Measurements from ENCODE around the gene GPR26.
"Not testable (repeated sequence)": the region's sequence is repeated elsewhere in the genome, so short reads cannot be mapped to it uniquely, and the experiment has no call there.

GPR26 gene

DNA sequence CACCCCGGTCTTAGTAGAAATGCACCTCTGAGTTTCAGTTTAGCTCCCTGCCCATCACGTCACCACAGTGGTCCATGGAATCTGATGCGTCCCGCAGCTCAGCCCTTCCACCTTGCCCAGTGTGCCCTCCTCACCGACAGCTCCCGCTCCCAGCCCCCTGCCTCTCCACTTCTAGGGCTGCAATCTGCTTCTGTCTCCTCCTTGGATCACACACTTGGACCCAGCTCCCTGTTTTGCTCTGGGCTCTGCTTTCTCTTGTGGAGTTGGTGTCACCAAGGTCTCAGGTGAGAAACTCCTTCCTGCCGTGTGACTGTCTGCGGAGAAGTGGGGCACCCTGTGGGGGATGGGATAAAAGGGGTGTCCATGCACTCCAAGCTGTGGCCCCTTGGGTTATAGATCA lies 37.9 kb downstream of the GPR26 start:
- DNase-seq (ENCODE audit: insufficient read length, low spot score) (no peak), FAIRE-seq (no peak)

DNA sequence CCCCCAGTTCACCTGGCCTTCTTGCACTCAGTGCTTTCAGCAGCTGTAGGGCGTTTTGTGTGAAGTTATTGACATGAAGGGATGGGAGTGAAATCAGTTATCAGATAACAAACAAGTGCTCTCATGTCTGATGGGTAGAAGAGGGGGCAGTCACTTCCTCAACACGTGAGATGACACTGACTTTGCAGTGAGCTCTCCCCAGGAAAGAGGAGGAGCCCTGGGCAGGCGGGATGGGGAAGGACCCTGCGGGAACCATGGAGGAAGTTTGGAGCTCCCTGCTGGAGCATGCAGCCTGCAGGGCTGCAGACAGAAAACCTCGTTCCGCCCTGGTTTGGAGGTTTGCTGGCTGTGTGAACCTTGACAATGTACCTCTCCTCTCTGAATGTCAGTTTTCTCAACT lies 38.7 kb downstream of the GPR26 start:
- DNase-seq (ENCODE audit: insufficient read length, low spot score) (no peak), FAIRE-seq (no peak)

DNA sequence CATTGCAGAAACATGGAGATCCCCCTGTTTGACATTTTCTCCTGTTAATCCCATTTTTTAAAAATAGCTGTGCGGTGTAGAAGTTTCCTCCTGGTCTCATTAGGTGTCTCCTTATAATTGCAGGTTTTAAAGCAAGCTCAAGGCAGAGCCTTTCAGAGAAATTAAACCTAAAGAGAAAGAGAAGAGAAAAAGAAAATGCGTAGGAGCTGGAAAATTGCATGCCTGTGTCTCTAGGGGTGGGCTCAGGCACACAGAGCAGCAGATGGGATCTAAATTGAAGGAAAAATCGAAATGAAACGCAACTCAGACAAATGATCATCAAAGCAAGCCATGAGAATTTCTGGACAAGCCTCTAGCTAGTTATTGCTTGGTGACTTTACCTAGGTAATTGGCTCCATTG lies 40.1 kb downstream of the GPR26 start:
- FAIRE-seq: no peak
- no peak for DNase-seq (ENCODE audit: insufficient read length, low spot score)

DNA sequence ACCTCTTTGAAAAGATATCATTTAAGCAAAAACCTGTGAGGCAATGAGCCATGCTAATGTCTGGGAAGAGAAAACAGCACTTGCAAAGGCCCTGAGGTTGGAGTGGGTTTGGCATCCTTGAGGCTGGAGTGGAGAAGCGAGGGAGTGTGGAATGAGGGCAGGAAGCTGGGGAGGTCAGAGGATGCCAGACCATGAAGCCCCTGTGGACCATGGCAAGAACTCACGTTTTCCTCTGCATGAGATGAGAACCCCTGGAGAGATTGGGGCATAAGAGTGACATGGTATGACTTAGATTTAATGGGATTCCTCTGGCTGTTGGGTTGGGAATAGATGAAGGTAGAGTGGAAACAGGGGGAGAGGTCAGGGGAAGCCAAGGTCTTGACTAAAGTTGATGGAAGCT lies 49.4 kb downstream of the GPR26 start:
- FAIRE-seq: no peak
- no peak for DNase-seq (ENCODE audit: insufficient read length, low spot score)

DNA sequence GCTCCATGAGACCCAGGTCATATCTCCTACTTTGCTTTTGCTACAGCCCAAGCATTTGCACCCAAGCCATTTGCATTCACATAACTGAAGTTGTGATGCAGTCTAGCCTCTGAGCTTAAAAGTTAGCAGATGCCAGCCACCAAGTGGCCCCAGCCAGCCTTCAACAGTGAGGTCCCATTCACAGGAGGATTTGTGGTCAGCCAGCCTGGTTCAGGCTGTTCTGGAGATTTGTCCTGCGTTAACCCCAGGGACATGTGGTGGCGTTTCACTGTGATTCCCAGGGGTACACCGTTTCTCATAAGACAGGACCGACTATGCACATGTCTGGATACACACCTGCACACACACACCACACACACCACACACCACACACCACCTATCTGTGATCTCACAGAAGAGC lies 51.2 kb downstream of the GPR26 start:
- DNase-seq (ENCODE audit: insufficient read length, low spot score) (no peak), FAIRE-seq (no peak)

DNA sequence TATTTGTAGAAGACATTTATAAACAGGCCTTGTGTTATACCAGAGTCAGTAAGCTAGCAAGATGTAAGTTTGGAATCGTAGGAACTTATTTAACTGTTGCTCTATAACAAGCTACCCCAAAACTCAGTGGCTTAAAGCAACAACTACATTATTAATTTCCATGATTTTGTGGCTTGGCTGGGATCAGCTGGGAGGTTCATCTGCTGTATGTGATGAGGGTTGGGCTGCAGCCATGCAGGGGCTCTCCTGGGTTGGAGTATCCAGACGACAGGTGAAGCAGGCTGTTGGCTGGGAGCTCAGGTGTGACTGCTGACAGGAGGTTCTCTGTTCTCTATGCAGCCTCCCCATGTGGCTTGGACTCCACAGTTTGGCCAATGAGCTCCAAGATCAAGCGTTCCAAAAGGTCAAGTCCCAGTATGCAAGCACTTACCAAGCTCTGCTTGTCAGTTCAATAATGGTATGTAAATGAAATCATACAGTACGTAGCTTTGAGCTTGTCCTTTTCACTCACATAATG lies 52.4 kb downstream of the GPR26 start:
- FAIRE-seq (no peak), DNase-seq (ENCODE audit: insufficient read length, low spot score) (no peak)

DNA sequence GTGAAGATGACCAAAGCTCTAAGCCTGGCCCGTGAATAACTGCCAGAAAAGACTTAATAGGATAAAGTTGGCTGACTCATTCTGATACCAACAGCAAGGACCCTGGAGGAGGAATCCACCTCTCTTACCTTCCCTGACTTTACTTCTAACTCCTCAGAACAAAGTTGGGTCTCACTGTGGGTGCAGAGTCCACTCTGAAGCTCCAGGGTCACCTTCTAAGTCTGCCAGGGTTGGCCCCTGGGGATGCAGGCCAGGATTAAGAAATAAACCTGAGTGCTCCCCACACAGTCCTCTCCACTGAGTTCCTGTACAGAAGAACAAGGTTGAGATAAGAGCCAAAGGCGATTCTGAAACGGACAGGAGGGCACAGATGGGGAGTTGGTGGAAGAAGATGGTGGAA lies 54.4 kb downstream of the GPR26 start:
- DNase-seq (ENCODE audit: insufficient read length, low spot score) (no peak), FAIRE-seq (no peak)

DNA sequence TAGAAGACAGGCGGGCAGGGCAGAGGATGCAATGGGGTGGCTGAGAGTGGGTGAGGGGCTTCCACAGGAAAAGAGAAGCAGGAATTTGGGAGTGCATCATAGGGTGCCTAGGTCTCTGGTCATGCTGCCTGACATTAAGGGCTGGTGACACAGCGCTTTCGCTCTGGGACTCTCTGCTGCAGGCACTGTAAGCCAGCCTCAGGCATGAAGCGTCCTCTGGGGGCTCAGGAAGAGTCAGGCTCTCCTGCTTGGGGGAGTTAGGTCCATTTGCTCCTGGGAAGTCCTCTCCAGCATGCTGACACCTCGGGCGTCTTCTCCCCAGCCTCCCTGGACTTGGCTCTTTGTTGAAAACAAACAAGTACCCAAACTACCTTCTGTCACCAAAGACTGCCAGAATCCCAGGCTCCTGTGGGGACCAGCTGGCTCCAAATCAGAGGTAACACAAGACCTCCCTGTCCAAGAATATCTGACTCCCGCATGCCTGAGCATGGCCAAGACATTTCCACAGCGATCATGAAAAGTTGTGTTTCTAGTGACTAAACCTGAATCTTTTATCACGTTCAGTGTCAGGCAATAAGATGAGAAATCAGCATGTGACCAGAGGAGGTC lies 55.4 kb downstream of the GPR26 start:
- FAIRE-seq (no peak), DNase-seq (ENCODE audit: insufficient read length, low spot score) (no peak)

DNA sequence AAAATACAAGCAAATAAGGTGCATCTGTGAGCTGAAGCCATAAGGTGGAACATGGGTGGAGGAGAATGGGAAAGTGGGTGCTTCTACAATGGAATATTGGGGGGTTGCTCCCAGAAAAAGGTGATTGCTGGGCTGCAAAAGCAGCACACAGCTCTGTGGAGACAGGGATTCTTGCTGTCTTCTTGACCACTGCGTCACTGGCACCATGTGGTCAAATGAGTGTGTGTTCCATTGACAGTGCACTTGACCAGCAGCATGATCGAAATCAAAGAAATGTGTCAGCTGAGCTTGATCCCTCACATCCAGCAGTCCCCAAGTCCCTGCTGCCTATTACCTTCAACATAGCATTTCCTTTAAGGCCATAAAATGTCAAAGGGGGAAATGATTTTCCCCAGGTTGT lies 56.2 kb downstream of the GPR26 start:
- DNase-seq (ENCODE audit: insufficient read length, low spot score): no peak
- no peak for FAIRE-seq

DNA sequence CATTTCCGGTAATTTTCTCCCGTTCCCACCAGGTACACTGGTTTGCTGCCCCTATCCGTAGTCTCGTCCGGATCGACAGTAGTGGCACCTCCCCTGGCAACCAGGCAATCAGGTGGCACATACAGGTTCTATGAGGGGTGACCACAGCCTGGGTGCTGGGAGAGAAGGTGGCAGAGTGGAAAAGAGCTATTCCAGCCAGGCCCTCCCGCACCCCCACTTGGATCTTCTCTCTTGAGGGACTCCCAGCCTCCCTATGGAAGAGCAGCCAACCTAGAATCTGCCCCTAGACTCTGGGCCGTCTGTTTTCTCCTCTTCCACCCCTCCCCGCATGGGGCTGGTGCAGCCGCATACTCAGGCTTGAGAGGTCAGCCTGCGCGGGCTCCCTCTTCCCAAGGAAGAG lies 58.6 kb downstream of the GPR26 start:
- FAIRE-seq (no peak), DNase-seq (ENCODE audit: insufficient read length, low spot score) (no peak)

DNA sequence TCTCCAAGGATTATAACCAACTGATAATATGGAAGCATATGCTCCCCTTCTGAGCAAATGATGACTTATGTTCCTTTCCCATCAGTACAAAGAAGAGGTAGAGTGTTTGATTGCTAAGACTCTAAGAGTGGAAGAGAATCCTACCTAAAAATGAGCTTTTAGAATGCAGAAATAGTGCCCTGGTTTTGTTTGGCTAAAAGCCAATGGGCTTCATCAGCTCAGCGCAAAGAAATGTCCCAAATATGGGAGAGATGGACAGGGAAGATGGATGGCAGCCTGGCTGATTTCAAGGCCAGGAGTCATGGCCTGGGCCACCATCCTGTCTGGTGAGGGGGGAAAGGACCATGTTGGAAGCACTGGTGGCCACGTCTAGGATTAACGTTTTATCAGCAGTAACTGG lies 60.2 kb downstream of the GPR26 start:
- DNase-seq (ENCODE audit: insufficient read length, low spot score) (no peak), FAIRE-seq (no peak)

DNA sequence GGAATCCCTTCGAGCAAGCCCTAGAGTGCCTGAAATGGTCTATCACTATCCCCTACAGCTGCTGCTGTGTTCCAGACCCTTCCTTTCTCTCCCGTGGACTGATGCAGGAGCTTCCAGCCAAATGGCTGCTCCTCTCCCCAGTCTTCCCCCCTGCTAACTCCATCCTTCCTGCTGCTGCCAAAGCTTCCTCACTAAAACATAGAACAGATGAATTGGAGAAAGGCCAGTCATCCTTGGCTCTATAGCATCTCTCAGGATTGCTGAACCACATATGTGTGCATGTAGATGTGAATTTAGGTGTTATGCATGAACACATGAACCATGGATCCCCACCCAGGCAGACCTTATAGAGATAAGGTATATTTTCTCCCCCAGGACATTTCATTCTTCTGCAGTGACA lies 60.7 kb downstream of the GPR26 start:
- no peak for DNase-seq (ENCODE audit: insufficient read length, low spot score)
- FAIRE-seq: no peak

DNA sequence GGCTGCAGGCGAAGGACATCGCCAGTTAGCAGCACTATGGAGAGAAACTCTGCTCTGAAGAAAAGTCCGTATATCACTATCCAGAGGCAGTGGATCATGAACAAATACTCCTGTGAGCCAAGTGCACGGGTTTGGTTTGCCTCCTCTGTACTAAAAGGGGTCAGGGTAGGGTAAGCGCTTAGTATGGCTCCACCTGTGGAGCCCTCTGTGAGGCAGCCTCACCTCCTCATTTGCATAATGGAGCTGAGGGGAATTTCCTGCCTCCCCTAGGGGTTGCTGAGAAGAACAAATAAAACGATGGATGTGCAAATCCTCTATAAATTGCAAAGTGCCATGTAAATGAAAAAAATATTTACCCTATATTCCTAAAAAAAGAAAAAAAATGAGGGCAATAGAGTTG lies 63.4 kb downstream of the GPR26 start:
- FAIRE-seq: no peak

DNA sequence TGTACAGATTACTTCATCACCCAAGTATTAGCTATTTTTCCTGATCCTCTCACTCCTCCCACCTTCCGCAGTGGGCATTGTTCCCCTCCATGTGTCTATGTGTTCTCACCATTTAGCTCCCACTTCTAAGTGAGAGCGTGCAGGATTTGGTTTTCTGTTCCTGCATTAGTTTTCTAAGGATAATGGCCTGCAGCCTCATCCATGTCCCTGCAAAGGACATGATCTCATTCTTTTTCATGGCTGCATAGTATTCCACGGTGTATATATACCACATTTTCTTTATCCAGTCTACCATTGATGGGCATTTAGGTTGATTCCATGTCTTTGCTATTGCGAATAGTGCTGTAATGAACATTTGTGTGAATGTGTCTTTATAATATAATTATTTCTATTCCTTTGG lies 70.8 kb downstream of the GPR26 start:
- not testable (repeated sequence) for DNase-seq (ENCODE audit: insufficient read length, low spot score); FAIRE-seq

More for the DNA sequence above, 63.4 kb downstream of the GPR26 start:
- DNase-seq (ENCODE audit: insufficient read length, low spot score): no peak

DNA sequence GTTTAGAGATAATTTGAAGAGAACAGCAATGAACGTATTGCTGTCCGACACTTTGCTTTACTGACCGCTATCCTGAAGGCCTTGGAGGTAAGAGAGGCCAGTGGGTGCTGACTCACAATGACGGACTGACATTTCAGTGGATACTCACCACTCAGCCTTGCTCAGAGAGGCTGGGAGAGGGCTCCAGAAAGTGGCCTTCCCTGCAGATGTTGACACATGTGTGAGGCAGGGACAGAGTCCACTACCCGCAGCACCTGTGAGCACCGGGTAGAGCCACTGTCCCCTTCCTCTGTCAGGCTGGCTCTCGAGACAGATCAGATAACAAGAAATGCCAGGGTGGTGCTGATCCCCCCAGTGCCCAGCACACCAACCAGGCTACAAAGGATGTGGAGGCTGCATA lies 75.0 kb downstream of the GPR26 start:
- FAIRE-seq (no peak), DNase-seq (ENCODE audit: insufficient read length, low spot score) (no peak)

DNA sequence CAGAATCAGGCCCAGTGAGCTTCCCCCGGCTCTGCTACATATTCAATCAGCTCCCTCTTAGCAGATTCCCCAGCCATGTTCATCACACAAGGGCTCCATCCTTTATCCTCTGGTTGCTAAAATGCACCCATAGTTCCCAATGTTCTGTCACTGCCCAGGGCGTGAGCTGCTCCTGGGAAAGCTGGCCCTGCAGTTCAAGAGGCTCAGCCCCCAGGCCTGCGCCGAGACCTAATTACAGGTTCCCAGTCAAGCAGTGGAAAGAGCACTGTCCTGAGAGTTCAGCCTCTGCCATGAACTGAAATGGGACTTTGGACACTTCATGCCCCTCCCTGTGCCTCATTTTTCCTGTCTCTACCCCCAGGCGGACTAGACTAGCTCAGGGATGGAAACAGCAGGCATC lies 75.6 kb downstream of the GPR26 start:
- FAIRE-seq: no peak

DNA sequence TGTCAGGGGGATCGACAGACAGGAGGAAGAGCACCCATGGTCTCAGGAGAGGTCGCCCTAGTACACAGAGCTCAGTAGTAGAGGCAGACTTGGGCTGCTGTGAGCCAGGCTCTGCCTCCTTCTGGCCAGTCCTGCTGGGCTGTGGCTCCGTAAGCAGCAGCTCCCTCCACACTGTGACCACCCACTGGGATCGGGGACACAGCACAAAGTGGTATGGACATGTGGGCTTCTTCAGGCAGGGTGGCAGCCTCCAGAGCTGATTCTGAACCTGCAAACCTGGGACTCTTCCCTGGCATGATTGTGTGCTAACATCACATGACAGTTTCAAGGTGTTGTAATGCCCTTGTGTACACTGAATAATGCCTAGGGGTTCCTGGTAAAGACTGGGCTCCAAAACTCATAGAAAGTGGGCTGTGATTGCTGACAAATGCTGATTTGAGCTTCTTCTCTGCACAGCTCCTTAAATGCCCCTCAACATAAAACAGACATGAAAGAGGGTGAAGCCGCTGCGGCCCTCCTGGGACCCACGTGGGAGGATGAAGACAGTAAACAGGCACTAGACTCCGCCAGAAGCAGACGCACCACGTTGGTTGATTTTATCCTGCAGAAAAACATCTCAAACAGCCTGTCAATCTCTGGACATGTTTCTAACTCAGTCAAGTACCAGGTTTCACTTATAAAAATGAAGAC lies 76.7 kb downstream of the GPR26 start:
- no peak for FAIRE-seq
- no peak for DNase-seq (ENCODE audit: insufficient read length, low spot score)

More for the DNA sequence above, 75.6 kb downstream of the GPR26 start:
- DNase-seq (ENCODE audit: insufficient read length, low spot score): no peak

DNA sequence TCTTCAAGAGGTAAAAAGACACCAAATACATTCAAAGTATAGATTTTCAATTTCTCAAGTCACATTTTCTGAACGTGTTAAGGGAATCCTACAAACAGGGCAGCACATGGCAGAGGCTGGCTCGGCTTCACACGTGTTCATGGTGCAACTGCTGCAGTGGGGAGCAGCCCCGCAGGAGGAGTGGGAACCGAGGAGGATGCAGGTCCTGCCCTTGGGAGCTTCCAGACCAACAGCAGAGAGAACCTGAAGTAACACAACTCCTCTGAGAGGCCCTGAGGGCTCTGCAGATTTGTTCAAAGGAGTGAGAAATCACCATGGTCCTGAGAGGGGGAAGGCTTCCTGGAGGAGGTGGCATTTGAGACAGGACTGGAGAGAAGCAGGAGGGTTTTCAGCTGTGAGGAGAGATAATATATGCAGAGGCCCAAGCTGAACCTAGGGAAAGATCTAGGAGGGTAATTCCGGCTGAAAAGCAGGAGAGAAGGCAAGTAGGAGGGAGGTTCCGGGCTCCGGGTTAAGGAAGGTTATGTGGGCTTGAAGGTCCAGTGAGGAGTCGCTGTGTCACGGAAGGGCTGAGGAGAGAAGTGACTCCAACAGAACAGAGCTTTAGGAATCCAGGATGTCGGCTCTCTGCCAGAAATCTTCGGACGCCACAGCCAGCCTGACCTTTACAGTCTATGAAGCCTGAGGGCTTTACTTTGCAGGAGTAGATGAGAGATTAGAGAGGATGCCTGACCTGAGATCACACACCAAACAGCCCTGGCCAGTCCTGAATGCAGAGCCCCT lies 77.5 kb downstream of the GPR26 start:
- FAIRE-seq (no peak), DNase-seq (ENCODE audit: insufficient read length, low spot score) (no peak)

DNA sequence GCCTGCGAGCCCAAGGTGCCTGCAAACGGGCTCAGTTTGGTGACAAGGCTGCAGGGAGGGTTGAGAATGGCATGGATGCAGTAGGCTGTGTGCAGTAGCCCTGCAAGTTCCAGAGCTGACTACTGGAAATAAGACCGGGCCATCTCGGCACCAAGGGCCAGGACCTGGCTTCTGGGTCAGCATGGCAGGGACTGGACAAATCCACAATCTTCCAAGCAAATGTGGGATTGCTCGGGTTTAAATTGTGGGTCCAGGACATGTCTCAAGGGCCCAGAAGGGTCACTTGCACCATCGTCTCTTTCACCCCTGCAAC lies 78.0 kb downstream of the GPR26 start:
- DNase-seq (ENCODE audit: insufficient read length, low spot score): no peak
- no peak for FAIRE-seq
